ENCODE results near the gene MED1.

DNA sequence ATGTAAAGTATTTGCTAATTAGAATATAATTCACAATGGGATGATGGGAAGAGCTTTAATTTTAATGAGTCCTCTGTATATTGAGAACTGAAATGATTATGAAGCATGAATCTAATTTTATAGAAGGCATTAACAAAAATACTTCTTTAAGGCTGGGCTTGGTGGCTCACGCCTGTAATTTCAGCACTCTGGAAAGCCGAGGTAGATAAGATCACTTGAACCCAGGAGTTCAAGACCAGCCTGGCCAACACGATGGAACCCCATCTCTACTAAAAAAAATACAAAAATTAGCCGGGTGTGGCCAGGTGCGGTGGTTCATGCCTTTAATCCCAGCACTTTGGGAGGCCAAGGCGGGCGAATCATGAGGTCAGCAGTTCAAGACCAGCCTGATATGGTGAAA is 22.2 kb upstream of the MED1 start:
- no peak for TF ChIP-seq EZH2 (IDR thresholded peaks at IDR 0.05; ENCODE audit: insufficient read depth, poor library complexity, severe bottlenecking)
- no peak for TF ChIP-seq EZH2phosphoT487 (IDR thresholded peaks at IDR 0.05; ENCODE audit: insufficient read depth, low read depth)

Data from GM23248 (cell line).